Epithelial cell of esophagus (primary cell): Measurements from ENCODE around the gene HS6ST3.

Experiments
- DNase-seq: peaks from one replicate; pipeline ENCODE4 v3.0.0; 2010; ENCODE audit warnings: low read depth
- H3K4me3 ChIP-seq: 2 replicates; pipeline ENCODE4 v1.5.1; 2011; ENCODE audit warnings: mild to moderate bottlenecking, low read length, control low read depth
- TF ChIP-seq, protein P1 (sequence below): IDR thresholded peaks from 2 replicates; pipeline ENCODE4 v1.5.1; 2011; ENCODE audit warnings: low read depth, mild to moderate bottlenecking, low read length, control low read depth, inconsistent platforms; ENCODE audit not compliant: insufficient read depth; ENCODE audit errors: missing control alignments

Gene HS6ST3

DNA sequence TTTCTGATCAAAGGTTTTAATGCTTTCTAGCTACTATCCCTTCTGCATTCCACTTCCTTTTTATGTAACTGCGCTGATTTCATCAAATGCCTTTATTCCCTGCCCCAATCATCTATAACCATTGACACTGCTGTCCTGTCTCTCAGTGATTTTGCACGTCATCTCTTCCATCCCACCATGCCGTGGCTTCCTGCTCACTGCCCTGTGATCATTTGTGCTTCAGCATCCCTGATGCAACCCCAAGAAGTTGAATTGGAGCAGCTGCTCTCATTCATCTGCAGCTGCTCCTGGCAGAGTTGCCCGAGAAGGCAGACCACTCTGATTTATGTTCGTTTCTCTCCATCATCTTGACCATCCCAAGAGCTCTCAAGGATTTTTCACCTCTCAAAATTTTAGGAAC is 112.4 kb downstream of the HS6ST3 start:
- DNase-seq = no peak
- TF ChIP-seq, protein P1, sequence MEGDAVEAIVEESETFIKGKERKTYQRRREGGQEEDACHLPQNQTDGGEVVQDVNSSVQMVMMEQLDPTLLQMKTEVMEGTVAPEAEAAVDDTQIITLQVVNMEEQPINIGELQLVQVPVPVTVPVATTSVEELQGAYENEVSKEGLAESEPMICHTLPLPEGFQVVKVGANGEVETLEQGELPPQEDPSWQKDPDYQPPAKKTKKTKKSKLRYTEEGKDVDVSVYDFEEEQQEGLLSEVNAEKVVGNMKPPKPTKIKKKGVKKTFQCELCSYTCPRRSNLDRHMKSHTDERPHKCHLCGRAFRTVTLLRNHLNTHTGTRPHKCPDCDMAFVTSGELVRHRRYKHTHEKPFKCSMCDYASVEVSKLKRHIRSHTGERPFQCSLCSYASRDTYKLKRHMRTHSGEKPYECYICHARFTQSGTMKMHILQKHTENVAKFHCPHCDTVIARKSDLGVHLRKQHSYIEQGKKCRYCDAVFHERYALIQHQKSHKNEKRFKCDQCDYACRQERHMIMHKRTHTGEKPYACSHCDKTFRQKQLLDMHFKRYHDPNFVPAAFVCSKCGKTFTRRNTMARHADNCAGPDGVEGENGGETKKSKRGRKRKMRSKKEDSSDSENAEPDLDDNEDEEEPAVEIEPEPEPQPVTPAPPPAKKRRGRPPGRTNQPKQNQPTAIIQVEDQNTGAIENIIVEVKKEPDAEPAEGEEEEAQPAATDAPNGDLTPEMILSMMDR = no peak
- no peak overlapping the region for H3K4me3 ChIP-seq

DNA sequence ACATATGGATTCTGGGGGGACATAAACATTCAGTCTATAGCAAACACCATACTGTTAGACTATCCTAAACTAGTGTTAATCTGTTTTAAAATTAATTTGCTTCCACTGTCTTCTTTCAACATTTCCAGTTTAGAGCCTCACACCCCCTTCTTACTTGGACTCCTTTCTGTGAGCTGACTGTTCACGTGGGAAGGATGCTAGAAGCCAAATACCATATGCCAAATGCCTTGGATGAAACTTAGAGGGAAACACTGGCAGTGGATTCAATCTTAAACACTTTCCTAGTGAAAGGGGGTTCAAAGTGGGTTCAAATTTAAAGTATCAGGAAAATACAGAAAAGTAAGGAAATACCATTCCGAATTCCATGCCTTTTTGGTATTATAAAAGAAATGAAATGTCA is 113.6 kb downstream of the HS6ST3 start:
- TF ChIP-seq, protein P1 = no peak
- no peak overlapping the region for H3K4me3 ChIP-seq
- no peak for DNase-seq

DNA sequence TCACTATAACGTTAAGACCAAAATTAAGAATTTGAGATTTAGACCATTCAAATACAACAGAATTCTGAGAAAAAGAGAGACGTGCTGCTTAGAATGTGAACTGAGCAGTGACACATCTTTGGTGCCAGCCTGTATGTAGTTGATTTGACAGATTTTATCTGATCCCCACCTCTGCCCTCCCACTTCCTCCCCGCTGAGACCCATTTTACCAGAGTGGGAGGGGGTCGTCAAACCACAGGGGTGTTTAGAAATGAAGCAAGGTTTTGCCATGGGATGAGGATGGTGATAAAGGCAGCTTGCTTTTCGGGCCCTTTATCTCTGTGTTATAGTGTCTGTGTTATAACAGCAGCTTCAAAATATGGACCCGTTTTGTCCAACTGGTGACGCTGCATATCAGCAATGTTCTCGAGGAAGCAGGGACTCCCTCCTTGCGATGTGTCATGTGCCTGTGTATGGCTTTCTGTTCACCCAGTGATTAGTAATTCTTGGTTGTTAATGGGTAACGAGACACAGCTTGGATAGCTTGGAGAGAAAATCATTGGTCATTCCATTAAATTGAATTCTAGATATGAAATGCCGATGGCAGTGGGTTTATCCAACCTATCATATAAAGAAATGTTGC is 125.0 kb downstream of the HS6ST3 start:
- H3K4me3 ChIP-seq = no peak overlapping the region
- no peak for DNase-seq
- TF ChIP-seq, protein P1 = no peak

DNA sequence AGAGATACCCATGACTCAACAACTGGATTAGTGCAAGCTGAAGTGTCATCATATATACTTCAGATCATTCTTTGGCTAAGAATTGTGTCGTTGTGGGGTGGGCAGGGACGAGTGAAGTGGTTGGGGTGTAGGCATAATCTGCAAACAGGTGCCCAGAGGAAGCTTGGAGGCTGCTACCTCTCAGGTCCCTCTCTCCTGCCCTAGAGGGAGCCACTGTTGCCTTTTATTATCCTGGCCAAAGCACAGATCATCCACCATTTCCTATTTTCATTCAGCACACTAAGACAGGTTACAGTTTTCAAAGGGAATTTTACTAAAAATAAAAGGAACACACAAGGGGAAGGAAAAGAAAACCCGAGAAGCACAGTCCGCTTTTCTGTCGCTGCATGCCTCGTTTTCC is 126.6 kb downstream of the HS6ST3 start:
- H3K4me3 ChIP-seq = no peak overlapping the region
- no peak for DNase-seq
- TF ChIP-seq, protein P1 = no peak

DNA sequence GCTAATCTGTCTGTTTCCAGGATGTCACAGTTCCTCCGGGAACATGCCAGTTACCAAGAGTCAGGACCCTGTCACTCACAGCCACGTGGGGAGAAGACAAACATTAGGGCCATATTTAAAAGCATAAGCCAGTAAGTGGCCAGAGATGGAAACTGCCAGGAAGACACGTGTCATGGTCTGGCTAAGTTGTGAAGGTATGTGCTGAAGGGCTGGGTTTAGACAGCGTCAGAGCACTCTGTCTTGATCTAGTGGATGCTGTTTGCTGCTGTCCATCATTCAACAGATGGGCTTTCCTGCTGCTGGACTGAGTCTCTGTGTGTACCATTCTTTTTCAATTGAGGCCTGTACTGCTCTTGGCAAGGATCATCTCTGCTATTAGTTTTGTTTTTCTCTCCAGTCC is 128.6 kb downstream of the HS6ST3 start:
- no peak for DNase-seq
- no peak overlapping the region for H3K4me3 ChIP-seq
- TF ChIP-seq, protein P1 = no peak

DNA sequence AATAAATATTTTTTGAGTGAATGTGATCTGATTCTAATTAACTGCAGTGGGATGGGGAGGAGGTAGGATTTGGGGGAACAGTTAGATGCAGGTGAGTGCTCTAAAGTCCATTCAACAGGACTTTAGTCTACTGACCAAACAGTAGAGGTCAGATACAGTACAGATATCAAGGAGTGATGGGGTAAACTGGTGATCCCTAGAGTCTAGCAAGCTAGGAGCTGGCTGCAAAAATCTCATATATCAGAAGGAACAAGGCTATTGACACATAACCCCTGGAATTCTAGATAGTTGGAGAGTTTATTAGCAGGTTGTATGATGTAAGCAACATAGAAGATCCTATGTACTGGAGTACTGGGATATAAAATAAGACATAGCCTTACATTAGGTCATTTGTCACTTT is 131.6 kb downstream of the HS6ST3 start:
- DNase-seq = no peak
- TF ChIP-seq, protein P1 = no peak
- no peak overlapping the region for H3K4me3 ChIP-seq

DNA sequence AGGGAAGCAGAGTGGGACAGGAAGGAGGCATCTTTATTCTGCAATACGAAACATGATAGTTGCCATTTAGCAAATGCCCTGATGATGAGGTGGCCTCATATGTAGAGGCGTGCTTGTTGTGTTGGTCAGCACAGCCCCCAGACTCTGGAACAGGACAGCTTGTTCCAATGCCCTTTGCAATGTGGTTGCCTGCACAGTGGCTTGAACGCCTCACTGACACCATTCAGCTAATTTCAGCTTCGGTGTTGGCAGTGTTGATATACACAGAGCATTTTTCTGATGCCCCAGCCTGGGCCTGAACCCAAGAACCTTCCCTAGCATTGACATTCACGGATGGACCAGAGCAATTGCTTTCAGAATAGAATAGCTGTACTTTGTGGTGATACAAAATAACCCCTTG is 133.3 kb downstream of the HS6ST3 start:
- H3K4me3 ChIP-seq = no peak overlapping the region
- TF ChIP-seq, protein P1 = no peak
- no peak for DNase-seq
